Type B pancreatic cell (in vitro differentiated cells): ENCODE measurements around the gene CELF3. TPM values are rescaled to one million over a fixed set of nuclear protein-coding genes. Genes with fewer than 3 reads are reported as not detected.
A peak's percentile ranks its signal among the peaks of the same experiment; 100 is the strongest.

Experiments used
- DNase-seq: peaks from one replicate; pipeline ENCODE4 v3.0.0; 2021; ENCODE audit warnings: mixed read lengths; ENCODE audit not compliant: unreplicated experiment; ENCODE audit errors: extremely low spot score
- H3K27ac Mint-ChIP-seq: 2 replicates; pipeline ENCODE4 v1.8.0; 2021; ENCODE audit warnings: mild to moderate bottlenecking, mixed read lengths
- H3K27me3 Mint-ChIP-seq: 2 replicates; pipeline ENCODE4 v1.8.0; 2021; ENCODE audit warnings: mixed read lengths
- H3K36me3 Mint-ChIP-seq: 2 replicates; pipeline ENCODE4 v1.8.0; 2021; ENCODE audit warnings: mixed read lengths
- H3K4me1 Mint-ChIP-seq: one replicate; pipeline ENCODE4 v1.8.0; 2021; ENCODE audit warnings: mixed read lengths; ENCODE audit not compliant: unreplicated experiment
- H3K4me3 Mint-ChIP-seq: 2 replicates; pipeline ENCODE4 v1.8.0; 2021; ENCODE audit warnings: mild to moderate bottlenecking, mixed read lengths
- H3K9me3 Mint-ChIP-seq: 2 replicates; pipeline ENCODE4 v1.8.0; 2021; ENCODE audit warnings: mixed read lengths
- total RNA-seq: library from RNA; stranded (reverse); gene quantifications from 2 replicates; pipeline ENCODE4 v1.2.1, GENCODE V29; 2021; ENCODE audit warnings: low replicate concordance
- TF ChIP-seq, protein P1 (sequence below): fragments of 200-600 bp; sonication (generic); conservative IDR thresholded peaks from 2 replicates; pipeline ENCODE4 v1.5.0; 2021; ENCODE audit warnings: antibody characterized with exemption, mild to moderate bottlenecking

Gene CELF3
- total RNA-seq, 1 donor from 2014 or later: 17.9 TPM

DNA sequence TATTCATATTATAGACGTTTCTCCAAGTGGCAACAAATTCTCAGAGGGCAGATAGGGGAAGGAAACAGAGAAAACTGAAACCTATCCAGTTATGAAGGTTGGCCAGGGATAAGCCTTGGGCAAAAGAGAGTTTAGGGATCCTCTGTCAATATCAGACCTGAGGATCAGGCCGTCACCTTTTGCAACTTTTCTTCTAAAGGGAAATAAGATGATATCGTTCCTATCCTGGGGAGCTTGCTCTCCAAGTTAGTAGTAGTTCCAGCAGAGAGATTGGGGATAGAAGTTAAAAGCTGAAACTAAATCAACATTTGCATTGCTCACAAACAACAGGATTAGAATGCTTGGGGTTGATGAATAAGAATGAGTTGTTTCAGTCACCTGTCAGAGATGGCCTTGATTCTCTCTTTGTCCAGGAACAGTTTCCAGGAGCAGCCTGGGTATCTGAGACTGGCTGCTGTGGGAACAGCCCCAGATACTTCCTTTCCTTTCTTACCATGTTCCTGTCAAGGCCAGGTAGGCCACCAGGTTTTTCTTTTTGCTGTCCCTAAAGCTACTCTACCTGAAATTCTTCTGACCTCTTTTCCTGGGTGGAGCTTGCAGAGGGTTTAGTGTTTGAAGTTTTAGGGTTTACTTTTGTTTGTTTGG, 7.2 kb upstream of the CELF3 start:
- no peak for DNase-seq
- Mint-ChIP-seq H3K36me3 (no peaks in the 10 kb centered on the region), H3K9me3 (no peaks in the 10 kb centered on the region), H3K4me1 (peaks cover 10% of the 10 kb centered on the region), H3K4me3 (no peak overlapping the region), H3K27ac (no peak overlapping the region), H3K27me3 (peaks cover 85% of the 10 kb centered on the region)
- TF ChIP-seq, protein P1, sequence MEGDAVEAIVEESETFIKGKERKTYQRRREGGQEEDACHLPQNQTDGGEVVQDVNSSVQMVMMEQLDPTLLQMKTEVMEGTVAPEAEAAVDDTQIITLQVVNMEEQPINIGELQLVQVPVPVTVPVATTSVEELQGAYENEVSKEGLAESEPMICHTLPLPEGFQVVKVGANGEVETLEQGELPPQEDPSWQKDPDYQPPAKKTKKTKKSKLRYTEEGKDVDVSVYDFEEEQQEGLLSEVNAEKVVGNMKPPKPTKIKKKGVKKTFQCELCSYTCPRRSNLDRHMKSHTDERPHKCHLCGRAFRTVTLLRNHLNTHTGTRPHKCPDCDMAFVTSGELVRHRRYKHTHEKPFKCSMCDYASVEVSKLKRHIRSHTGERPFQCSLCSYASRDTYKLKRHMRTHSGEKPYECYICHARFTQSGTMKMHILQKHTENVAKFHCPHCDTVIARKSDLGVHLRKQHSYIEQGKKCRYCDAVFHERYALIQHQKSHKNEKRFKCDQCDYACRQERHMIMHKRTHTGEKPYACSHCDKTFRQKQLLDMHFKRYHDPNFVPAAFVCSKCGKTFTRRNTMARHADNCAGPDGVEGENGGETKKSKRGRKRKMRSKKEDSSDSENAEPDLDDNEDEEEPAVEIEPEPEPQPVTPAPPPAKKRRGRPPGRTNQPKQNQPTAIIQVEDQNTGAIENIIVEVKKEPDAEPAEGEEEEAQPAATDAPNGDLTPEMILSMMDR: no peak

DNA sequence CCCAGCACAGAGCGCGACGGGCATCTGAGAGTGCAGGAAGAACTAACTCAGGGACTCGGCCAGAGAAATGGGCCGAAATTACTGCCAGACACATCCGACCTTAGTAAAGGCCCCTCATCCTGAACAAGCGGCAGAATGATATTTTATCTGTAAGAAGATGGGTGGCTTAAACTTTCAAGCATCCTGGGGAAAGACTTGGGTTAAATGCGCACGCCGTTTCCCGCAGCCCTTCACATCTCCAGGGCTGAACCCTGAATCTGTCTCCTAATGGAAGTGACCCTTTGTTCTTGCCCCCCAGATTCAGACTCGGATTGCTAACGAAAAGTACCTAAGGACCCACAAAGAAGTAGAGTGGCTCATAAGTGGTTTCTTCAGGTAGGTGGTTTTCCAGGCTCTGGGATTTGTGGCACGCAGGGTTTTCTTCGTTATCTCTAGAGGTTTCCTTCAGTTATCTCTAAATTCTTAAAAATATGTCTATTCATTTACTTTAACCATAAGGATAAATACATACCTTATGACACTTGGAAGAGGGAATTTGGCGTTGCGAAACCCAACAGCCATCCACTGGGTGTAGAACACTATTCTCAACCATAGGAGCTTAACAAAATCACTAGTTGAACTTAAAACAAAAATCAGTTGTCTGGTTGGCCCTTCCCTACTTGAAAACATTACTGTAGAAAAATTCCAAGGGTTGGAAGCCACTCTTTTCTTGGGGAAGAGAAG, 5.3 kb upstream of the CELF3 start:
- TF ChIP-seq, protein P1: no peak
- H3K27ac Mint-ChIP-seq: no peak overlapping the region
- H3K4me1 Mint-ChIP-seq: peaks cover 20% of the 10 kb centered on the region
- peaks cover 88% of the 10 kb centered on the region for H3K27me3 Mint-ChIP-seq
- H3K9me3 Mint-ChIP-seq: no peaks in the 10 kb centered on the region
- DNase-seq: no peak
- peak overlapping the region; percentile 82 for H3K4me3 Mint-ChIP-seq
- H3K36me3 Mint-ChIP-seq: no peaks in the 10 kb centered on the region

DNA sequence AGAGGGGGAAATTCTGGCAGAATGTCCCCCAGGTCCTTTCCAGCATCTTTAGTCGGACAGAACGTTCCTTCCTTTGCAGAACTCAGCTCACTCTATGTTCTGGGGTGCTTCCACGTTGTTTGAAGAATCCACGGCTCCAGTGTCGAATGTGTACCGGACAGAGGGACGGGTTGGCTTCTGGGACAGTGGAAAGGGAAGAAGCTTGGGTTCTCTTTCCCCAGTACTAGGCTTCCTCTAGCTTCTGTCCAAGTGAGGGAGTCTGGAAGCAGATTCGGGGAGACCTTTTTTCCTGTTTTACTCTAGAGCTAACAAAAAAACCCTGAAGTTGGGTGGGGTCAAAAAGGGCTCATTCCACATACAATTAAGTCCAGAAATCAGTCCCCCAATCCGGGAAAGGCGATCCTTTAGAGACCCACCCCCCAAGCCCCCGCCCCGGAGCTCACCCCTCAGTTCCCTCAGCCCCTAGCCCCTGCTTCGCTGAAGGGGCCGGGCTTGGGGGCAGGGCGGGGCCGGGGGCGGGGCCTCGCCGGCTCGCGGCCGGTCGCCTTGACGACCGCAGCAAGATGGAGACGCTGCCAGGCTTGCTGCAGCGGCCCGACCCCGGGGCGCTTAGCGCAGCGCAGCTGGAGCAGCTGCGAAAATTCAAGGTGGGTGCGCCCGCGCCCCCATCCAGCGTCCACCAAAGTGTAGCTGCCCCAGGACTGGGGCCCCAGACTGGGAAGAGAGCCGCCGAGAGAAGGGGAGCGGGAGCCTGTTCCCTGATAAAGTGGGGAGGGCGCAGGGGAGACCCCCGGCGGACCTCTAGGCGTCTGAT, 4.6 kb upstream of the CELF3 start, which contains the start of gene RIIAD1:
Gene RIIAD1, plus strand, starts transcription at position 549 of the 814 bp plus-strand sequence. Its CDS starts 15 bp downstream, at position 564.
- Mint-ChIP-seq H3K27ac (peak within 1 kb of the TSS; percentile 67), H3K9me3 (no peaks in the 10 kb centered on the region), H3K4me1 (peaks cover 24% of the 10 kb centered on the region), H3K27me3 (peaks cover 86% of the 10 kb centered on the region), H3K4me3 (peak within 1 kb of the TSS; percentile 82), H3K36me3 (no peaks in the 10 kb centered on the region)
- TF ChIP-seq, protein P1: no peak
- no peak for DNase-seq

DNA sequence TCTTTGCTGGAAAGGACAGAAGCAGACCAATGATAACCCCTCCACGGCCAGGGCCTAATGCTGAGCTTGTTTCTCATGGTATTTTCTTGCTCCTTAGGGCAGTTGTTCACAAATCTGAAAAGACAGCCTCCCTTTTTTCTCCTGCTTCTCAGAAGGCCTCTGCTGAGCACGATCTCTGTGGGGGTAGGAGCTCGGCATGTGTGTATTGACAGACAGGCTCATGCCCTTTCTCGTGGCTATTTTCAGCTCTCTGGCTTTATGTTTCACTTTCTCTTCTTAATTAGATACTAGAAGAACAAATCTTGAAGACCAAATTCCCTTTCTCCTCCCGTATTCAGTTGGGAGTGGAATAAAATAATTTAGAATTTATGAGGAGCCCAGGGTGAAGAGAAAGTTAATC, 4.0 kb upstream of the CELF3 start:
- peaks cover 24% of the 10 kb centered on the region for H3K4me1 Mint-ChIP-seq
- H3K27me3 Mint-ChIP-seq: peaks cover 87% of the 10 kb centered on the region
- no peaks in the 10 kb centered on the region for H3K36me3 Mint-ChIP-seq
- H3K9me3 Mint-ChIP-seq: no peaks in the 10 kb centered on the region
- no peak for DNase-seq
- peak overlapping the region; percentile 67 for H3K27ac Mint-ChIP-seq
- TF ChIP-seq, protein P1: no peak
- H3K4me3 Mint-ChIP-seq: peak overlapping the region; percentile 58

DNA sequence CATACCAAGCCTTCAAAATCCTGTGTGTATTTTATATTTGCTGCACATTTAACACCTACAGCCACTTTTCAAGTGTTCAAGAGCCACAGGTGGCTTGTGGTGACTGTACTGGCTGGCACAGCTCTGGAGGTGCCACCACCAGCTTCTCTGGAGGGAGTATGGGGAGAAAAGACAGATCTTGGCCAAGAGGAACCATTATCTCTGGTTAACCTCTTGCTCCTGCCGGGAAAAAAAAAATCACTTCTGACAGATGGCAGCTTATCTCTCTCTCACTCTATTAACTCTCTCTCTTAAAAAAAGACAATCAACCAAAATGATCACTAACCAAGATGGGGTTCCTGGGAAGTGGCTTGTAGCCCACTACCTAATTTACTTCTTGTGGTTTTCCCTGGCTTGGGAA, 3.5 kb upstream of the CELF3 start:
- TF ChIP-seq, protein P1: no peak
- H3K27ac Mint-ChIP-seq: peak overlapping the region; percentile 67
- no peak for DNase-seq
- no peaks in the 10 kb centered on the region for H3K36me3 Mint-ChIP-seq
- peaks cover 87% of the 10 kb centered on the region for H3K27me3 Mint-ChIP-seq
- peaks cover 24% of the 10 kb centered on the region for H3K4me1 Mint-ChIP-seq
- H3K9me3 Mint-ChIP-seq: no peaks in the 10 kb centered on the region
- H3K4me3 Mint-ChIP-seq: peak overlapping the region; percentile 58
